NCI-H1105 (cell line): Measurements from ENCODE around the gene NCBP3.
"Not testable (repeated sequence)": the region's sequence is repeated elsewhere in the genome, so short reads cannot be mapped to it uniquely, and the experiment has no call there.

Experiments
- DNase-seq: peaks from one replicate; lab custom pipeline; 2025; lab: John Stamatoyannopoulos, UW

Gene NCBP3

GRCh38 chr17:3847165-3847670, 1.2 kb upstream of the NCBP3 start:
- no peak for DNase-seq

GRCh38 chr17:3846437-3847164, 555 bp upstream of the NCBP3 start:
- no peak for DNase-seq

- DNase-seq: no peak
Observed at GRCh38 chr17:3845291-3845620, 790 bp downstream of the NCBP3 start.

GRCh38 chr17:3844556-3844955, 1.5 kb downstream of the NCBP3 start:
- DNase-seq: not testable (repeated sequence)

- no peak for DNase-seq
Observed at GRCh38 chr17:3843935-3844516, 2.0 kb downstream of the NCBP3 start.

- no peak for DNase-seq
Observed at GRCh38 chr17:3838206-3838605, 7.8 kb downstream of the NCBP3 start.

- no peak for DNase-seq
Observed at GRCh38 chr17:3836551-3836950, 9.5 kb downstream of the NCBP3 start.

- DNase-seq: no peak
Observed at GRCh38 chr17:3835410-3836229, 10.4 kb downstream of the NCBP3 start.

- DNase-seq: no peak
Observed at GRCh38 chr17:3834811-3835210, 11.2 kb downstream of the NCBP3 start.

GRCh38 chr17:3828852-3829232, 17.2 kb downstream of the NCBP3 start:
- DNase-seq: no peak

- no peak for DNase-seq
Observed at GRCh38 chr17:3828151-3828851, 17.7 kb downstream of the NCBP3 start.

GRCh38 chr17:3827124-3827773, 18.8 kb downstream of the NCBP3 start:
- no peak for DNase-seq

- no peak for DNase-seq
Observed at GRCh38 chr17:3826191-3826590, 19.9 kb downstream of the NCBP3 start.

- no peak for DNase-seq
Observed at GRCh38 chr17:3821101-3821500, 24.9 kb downstream of the NCBP3 start.

- DNase-seq: no peak
Observed at GRCh38 chr17:3818786-3819185, 27.3 kb downstream of the NCBP3 start.

GRCh38 chr17:3817851-3818605, 28.0 kb downstream of the NCBP3 start:
- DNase-seq: no peak

- no peak for DNase-seq
Observed at GRCh38 chr17:3815925-3816324, 30.1 kb downstream of the NCBP3 start.

GRCh38 chr17:3815122-3815521, 30.9 kb downstream of the NCBP3 start:
- DNase-seq: no peak

GRCh38 chr17:3814361-3814760, 31.7 kb downstream of the NCBP3 start:
- no peak for DNase-seq

GRCh38 chr17:3813171-3813570, 32.9 kb downstream of the NCBP3 start:
- DNase-seq: no peak

- no peak for DNase-seq
Observed at GRCh38 chr17:3812771-3813170, 33.3 kb downstream of the NCBP3 start.
